Measurements from ENCODE around the gene ADAMTSL3. TPM values are rescaled to one million over a fixed set of nuclear protein-coding genes. Genes with fewer than 3 reads are reported as not detected.
"Not testable (repeated sequence)": the region's sequence is repeated elsewhere in the genome, so short reads cannot be mapped to it uniquely, and the experiment has no call there.

Gene ADAMTSL3
- total RNA-seq, 2 donors from 2014 or later, result not detected

DNA sequence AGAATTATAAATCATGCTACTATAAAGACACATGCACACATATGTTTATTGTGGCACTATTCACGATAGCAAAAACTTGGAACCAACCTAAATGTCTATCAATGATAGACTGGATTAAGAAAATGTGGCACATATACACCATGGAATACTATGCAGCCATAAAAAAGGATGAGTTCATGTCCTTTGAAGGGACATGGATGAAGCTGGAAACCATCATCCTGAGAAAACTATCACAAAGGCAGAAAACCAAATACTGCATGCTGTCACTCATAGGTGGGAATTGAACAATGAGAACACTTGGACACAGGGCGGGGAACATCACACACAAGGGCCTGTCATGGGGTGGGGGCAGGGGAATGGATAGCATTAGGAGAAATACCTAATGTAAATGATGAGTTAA lies 424.1 kb downstream of the ADAMTSL3 start:
- Mint-ChIP-seq H3K4me1 (peaks cover 11% of the 10 kb centered on the region), H3K27me3 (peaks cover 66% of the 10 kb centered on the region)
- not testable (repeated sequence) for H3K4me3 Mint-ChIP-seq; H3K36me3 Mint-ChIP-seq (ENCODE audit: low read depth); H3K27ac Mint-ChIP-seq; DNase-seq; H3K9me3 ChIP-seq (ENCODE audit: control insufficient read depth, low read length, poor library complexity, severe bottlenecking); ATAC-seq

DNA sequence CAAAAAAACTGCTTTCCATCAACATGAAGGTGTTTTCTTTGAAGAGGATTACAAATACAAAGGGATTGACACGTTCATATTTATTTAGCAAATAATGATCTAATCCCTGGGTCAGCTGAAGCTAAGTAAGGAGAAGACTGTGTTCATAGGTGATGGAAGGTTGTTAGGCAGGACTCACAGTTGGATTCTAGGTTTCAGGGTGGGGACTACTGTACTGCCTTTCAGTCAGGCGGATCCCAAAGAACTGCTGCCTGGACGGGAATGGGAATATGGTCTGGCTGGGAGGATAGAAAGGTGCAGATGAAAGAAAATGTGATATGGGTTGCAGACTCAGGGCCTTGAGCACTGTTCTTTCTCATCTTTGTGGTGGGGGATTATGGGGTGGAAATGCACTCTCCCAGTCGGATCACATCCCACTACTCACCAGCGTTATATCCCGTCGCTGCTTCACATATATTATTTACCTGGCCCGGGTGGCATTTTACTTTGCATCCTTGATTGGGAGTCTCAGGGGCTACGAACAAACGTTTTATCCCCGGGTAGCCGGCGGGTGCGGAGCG lies 425.5 kb downstream of the ADAMTSL3 start:
- H3K36me3 Mint-ChIP-seq (ENCODE audit: low read depth); H3K27ac Mint-ChIP-seq; DNase-seq; H3K9me3 ChIP-seq (ENCODE audit: control insufficient read depth, low read length, poor library complexity, severe bottlenecking); ATAC-seq: not testable (repeated sequence)
- Mint-ChIP-seq H3K4me1 (peaks cover 11% of the 10 kb centered on the region), H3K27me3 (peaks cover 66% of the 10 kb centered on the region), H3K4me3 (peak overlapping the region; percentile 87)

DNA sequence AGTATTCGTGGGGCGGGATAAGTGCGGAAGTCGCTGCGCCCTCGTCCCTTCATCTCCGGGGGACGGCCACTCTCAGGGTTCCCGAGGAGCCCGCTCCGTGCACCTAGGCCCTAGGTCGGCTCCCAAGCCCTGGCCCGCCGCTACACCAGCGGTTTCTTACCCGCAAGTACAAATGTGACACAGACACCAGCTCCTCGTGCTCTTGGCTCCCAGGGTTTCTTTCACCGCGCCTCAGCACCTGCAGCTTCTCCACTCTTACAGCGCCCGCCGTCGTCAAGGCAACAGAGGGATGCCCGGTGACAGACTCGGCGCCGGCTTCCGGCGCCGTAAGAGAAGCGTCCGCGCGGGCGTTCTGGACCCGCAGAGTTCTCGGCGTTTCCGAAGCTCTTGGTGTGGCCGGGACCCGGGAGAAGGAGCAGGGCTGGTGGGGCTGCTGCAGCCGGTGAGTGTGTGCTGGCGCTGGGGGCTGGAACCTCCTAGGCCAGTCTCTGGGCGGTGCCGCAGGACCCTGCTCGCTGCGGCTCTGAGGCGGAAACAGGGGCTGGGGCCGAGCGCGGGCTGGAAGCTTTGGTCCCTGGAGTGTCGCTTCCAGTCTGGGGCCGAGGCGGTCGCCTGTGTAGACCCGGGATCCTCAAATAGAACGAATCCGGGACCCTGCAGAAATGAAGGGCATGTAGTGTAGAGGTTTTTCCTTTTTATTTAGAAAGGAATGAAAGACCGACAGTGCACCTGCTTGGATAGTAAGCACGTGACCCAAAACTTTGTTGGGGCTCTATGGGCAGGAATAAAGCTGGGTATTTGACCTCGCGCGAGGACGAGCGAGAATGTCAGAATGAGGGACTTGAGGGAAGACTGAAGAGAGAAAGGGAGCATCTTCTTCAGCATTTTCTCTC lies 426.2 kb downstream of the ADAMTSL3 start:
- ATAC-seq, result peak; percentile 68
- Mint-ChIP-seq H3K4me3 (peak overlapping the region; percentile 87), H3K36me3 (ENCODE audit: low read depth) (no peaks in the 10 kb centered on the region), H3K27ac (no peak overlapping the region), H3K27me3 (peaks cover 66% of the 10 kb centered on the region), H3K4me1 (peaks cover 11% of the 10 kb centered on the region)
- no peaks in the 10 kb centered on the region for H3K9me3 ChIP-seq (ENCODE audit: control insufficient read depth, low read length, poor library complexity, severe bottlenecking)
- DNase-seq, result peak in 1 of 3 donors; percentile 8

DNA sequence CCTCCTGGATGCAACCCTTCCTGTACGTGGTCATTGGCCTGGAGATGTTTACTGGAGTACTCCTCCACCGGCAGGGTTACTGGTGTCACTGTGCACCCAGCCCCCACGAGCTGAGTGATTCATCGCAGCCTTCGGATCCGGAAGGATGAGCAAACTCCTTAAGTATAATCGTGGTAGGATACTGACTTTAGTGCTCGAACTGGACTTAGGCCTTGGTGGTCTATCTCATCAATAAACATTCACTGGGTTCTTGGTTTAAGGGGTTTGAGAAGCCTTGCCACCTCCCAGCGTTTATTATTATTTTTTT lies 426.8 kb downstream of the ADAMTSL3 start:
- Mint-ChIP-seq H3K27me3 (peaks cover 65% of the 10 kb centered on the region), H3K4me3 (peak overlapping the region; percentile 87), H3K4me1 (peaks cover 11% of the 10 kb centered on the region)
- ATAC-seq; H3K9me3 ChIP-seq (ENCODE audit: control insufficient read depth, low read length, poor library complexity, severe bottlenecking); H3K36me3 Mint-ChIP-seq (ENCODE audit: low read depth); DNase-seq; H3K27ac Mint-ChIP-seq: not testable (repeated sequence)

DNA sequence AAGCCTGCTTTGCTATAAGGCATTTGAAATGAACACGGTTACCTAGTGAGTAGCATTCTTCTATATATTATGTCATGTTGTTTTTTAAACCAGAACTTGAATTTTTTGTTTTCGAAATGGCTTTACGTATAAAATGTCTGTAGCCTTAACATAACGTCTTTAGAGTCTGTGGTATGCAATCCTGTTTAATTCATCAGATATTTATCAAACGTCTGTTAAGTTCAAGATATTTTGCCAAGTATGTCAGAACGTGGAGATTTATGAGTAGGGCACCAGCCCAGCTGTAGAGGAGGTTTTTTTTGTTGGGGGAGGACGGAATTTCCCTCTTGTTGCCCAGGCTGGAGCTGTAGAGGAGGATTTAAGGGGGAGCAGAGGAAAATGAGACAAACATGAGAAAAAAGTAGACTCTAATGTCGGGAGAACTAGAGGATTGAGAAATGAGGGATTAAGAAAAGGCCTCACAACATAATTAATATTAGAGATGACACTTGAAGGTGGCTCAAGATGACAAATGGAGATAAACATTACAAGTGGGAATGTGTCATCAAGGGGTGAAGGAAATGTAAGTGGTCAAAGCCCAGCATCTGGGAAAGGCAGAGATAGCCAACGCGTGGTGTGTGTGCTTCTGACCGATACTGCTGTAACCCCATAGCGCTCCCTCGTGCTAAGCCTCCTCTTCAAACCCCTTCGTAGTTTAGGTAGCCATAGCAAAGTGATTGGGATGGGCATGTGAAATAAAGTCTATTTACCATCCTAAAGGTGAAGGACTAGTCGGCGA lies 427.7 kb downstream of the ADAMTSL3 start:
- Mint-ChIP-seq H3K4me1 (peaks cover 11% of the 10 kb centered on the region), H3K27ac (no peak overlapping the region), H3K4me3 (no peak overlapping the region), H3K27me3 (peaks cover 61% of the 10 kb centered on the region), H3K36me3 (ENCODE audit: low read depth) (no peaks in the 10 kb centered on the region)
- DNase-seq, result no peak
- no peak for ATAC-seq
- H3K9me3 ChIP-seq (ENCODE audit: control insufficient read depth, low read length, poor library complexity, severe bottlenecking), result no peaks in the 10 kb centered on the region

DNA sequence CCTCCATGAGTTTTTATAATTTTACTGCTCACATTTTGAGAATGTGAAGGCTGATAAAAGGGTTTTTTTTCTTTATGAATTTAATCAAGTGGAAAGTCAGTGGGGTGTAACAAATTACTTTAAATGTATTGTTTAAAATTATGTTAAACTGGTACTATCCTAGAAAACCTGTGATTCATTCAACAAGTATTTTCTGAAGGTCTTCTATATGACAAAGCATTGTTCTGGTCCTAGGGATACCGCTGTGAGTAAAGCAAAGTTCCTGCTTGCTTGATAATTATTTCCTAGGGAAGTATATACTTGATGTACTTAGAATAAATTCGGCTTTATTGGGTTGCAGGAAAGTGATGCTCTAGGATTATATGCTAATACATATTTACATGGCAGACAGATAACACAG lies 428.8 kb downstream of the ADAMTSL3 start:
- Mint-ChIP-seq H3K27ac (no peak overlapping the region), H3K4me3 (no peak overlapping the region), H3K4me1 (peaks cover 11% of the 10 kb centered on the region), H3K27me3 (peaks cover 59% of the 10 kb centered on the region), H3K36me3 (ENCODE audit: low read depth) (no peaks in the 10 kb centered on the region)
- DNase-seq (no peak), ATAC-seq (no peak)
- H3K9me3 ChIP-seq (ENCODE audit: control insufficient read depth, low read length, poor library complexity, severe bottlenecking), result no peaks in the 10 kb centered on the region

DNA sequence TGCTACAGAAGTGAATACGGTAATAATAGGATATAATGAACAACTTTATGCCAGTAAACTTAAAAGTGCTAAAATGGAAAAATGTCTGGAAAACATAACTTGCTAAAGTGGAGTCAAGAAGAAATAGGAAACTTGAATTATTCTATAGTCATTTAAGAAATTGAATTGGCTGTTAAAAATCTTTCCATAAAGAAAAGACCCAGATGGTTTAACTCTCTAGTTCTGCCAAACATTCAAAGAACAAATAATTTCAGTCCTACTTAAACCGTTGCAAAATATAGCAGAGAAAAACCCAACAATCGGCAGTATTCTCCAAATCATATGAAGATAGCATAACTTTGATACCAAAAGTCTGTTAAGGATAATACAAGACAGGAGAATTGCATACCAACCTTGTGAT lies 432.1 kb downstream of the ADAMTSL3 start:
- DNase-seq; H3K9me3 ChIP-seq (ENCODE audit: control insufficient read depth, low read length, poor library complexity, severe bottlenecking); H3K27ac Mint-ChIP-seq; H3K4me1 Mint-ChIP-seq; H3K36me3 Mint-ChIP-seq (ENCODE audit: low read depth); H3K4me3 Mint-ChIP-seq; ATAC-seq: not testable (repeated sequence)
- peaks cover 35% of the 10 kb centered on the region for H3K27me3 Mint-ChIP-seq

Other genes with a start within 250 kb of the ADAMTSL3 start
- under 1 TPM in 1 of 2 donors, not detected in 1; 0.34 TPM for gene SH3GL3, start 206.8 kb upstream of the ADAMTSL3 start, total RNA-seq